ENCODE measurements around the gene ALG6. TPM values are rescaled to one million over a fixed set of nuclear protein-coding genes. Genes with fewer than 3 reads are reported as not detected.

Gene ALG6
- total and polyA plus RNA-seq, 4 donors = 19.2 to 41.4 (median 21.8) TPM

GRCh38 chr1:63322114-63322943 lies 45.1 kb upstream of the ALG6 start, which contains the start of gene FOXD3:
Gene FOXD3, plus strand, starts transcription at chr1:63322567. Its CDS starts 492 bp downstream, at chr1:63323059.
- under 1% methylated on average over 75 of the region's 85 CpGs for WGBS (ENCODE audit: insufficient coverage)
- Histone ChIP-seq H3K27ac (ENCODE audit: low read depth, low read length) (peak within 1 kb of the TSS; percentile 89), H3K4me1 (ENCODE audit: control insufficient read depth, insufficient read depth, low read length) (peaks cover 61% of the 10 kb centered on the region), H3K36me3 (ENCODE audit: control insufficient read depth, insufficient read depth, low read length) (no peaks in the 10 kb centered on the region), H3K9me3 (ENCODE audit: control insufficient read depth, insufficient read depth, low read length) (no peaks in the 10 kb centered on the region), H3K4me3 (ENCODE audit: low read depth, low read length) (peak within 1 kb of the TSS; percentile 46), H3K27me3 (ENCODE audit: control insufficient read depth, insufficient read depth, low read length) (peaks cover 94% of the 10 kb centered on the region)
- peak in 2 of 6 donors; percentile 76 to 77 for DNase-seq (ENCODE audit: low read depth in 4 of 6, low spot score in 6 of 6)

DNA sequence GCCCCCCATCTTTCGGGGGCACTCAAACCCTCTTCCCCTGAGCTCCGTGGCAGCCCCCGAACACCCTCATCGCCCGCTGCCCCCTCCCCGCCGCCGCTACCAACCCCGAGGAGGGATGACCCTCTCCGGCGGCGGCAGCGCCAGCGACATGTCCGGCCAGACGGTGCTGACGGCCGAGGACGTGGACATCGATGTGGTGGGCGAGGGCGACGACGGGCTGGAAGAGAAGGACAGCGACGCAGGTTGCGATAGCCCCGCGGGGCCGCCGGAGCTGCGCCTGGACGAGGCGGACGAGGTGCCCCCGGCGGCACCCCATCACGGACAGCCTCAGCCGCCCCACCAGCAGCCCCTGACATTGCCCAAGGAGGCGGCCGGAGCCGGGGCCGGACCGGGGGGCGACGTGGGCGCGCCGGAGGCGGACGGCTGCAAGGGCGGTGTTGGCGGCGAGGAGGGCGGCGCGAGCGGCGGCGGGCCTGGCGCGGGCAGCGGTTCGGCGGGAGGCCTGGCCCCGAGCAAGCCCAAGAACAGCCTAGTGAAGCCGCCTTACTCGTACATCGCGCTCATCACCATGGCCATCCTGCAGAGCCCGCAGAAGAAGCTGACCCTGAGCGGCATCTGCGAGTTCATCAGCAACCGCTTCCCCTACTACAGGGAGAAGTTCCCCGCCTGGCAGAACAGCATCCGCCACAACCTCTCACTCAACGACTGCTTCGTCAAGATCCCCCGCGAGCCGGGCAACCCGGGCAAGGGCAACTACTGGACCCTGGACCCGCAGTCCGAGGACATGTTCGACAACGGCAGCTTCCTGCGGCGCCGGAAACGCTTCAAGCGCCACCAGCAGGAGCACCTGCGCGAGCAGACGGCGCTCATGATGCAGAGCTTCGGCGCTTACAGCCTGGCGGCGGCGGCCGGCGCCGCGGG lies 44.2 kb upstream of the ALG6 start:
- Histone ChIP-seq H3K4me3 (ENCODE audit: low read depth, low read length) (peak overlapping the region; percentile 46), H3K27me3 (ENCODE audit: control insufficient read depth, insufficient read depth, low read length) (peaks cover 94% of the 10 kb centered on the region), H3K9me3 (ENCODE audit: control insufficient read depth, insufficient read depth, low read length) (no peaks in the 10 kb centered on the region), H3K27ac (ENCODE audit: low read depth, low read length) (peak overlapping the region; percentile 87), H3K36me3 (ENCODE audit: control insufficient read depth, insufficient read depth, low read length) (no peaks in the 10 kb centered on the region), H3K4me1 (ENCODE audit: control insufficient read depth, insufficient read depth, low read length) (peaks cover 55% of the 10 kb centered on the region)
- peak in 2 of 6 donors; percentile 70 to 73 for DNase-seq (ENCODE audit: low read depth in 4 of 6, low spot score in 6 of 6)
- under 1% methylated on average over 103 of the region's 104 CpGs for WGBS (ENCODE audit: insufficient coverage)

DNA sequence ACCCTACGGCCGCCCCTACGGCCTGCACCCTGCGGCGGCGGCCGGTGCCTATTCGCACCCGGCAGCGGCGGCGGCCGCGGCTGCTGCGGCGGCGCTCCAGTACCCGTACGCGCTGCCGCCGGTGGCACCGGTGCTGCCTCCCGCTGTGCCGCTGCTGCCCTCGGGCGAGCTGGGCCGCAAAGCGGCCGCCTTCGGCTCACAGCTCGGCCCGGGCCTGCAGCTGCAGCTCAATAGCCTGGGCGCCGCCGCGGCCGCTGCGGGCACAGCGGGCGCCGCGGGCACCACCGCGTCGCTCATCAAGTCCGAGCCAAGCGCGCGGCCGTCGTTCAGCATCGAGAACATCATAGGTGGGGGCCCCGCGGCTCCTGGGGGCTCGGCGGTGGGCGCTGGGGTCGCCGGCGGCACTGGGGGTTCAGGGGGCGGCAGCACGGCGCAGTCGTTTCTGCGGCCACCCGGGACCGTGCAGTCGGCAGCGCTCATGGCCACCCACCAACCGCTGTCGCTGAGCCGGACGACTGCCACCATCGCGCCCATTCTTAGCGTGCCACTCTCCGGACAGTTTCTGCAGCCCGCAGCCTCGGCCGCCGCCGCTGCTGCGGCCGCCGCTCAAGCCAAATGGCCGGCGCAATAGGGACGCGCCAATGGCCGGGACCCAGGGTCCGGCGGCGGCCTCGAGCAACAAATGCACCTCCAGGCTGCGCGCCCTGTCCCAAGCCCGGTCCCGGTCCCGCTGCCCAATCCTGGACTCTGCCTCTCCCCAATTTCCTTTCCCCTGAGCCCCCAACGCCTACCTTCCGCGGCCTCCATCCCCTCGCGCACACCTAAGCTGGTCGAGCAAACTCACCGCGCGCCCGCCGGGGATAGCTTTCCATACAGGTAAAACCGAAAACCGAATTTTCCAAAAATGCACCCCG lies 43.3 kb upstream of the ALG6 start:
- DNase-seq (ENCODE audit: low read depth in 4 of 6, low spot score in 6 of 6) = peak in 2 of 6 donors; percentile 32 to 40
- H3K4me3 ChIP-seq (ENCODE audit: low read depth, low read length) = peak overlapping the region; percentile 37
- peaks cover 48% of the 10 kb centered on the region for H3K4me1 ChIP-seq (ENCODE audit: control insufficient read depth, insufficient read depth, low read length)
- no peaks in the 10 kb centered on the region for H3K36me3 ChIP-seq (ENCODE audit: control insufficient read depth, insufficient read depth, low read length)
- H3K9me3 ChIP-seq (ENCODE audit: control insufficient read depth, insufficient read depth, low read length) = no peaks in the 10 kb centered on the region
- peaks cover 94% of the 10 kb centered on the region for H3K27me3 ChIP-seq (ENCODE audit: control insufficient read depth, insufficient read depth, low read length)
- H3K27ac ChIP-seq (ENCODE audit: low read depth, low read length) = peak overlapping the region; percentile 60
- WGBS (ENCODE audit: insufficient coverage) = under 1% methylated on average over 103 of the region's 114 CpGs

DNA sequence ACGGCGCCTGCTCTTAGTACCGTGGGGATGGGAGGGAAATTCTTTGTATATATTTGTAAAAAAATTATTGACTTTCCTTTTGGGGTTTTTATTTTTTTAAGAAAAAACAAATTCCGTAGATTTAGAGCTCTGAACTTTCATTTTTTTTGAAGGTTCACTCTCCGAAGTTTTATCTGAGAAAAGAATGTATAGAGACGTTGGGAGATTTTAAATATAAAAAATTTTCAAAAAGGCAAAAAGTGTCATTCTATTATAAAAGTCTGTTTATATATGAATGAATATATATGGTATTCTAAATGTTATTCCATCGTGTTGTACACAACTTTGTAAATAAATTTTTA lies 42.7 kb upstream of the ALG6 start:
- Histone ChIP-seq H3K36me3 (ENCODE audit: control insufficient read depth, insufficient read depth, low read length) (no peaks in the 10 kb centered on the region), H3K27ac (ENCODE audit: low read depth, low read length) (peak overlapping the region; percentile 60), H3K27me3 (ENCODE audit: control insufficient read depth, insufficient read depth, low read length) (peaks cover 94% of the 10 kb centered on the region), H3K4me1 (ENCODE audit: control insufficient read depth, insufficient read depth, low read length) (peaks cover 49% of the 10 kb centered on the region), H3K9me3 (ENCODE audit: control insufficient read depth, insufficient read depth, low read length) (no peaks in the 10 kb centered on the region), H3K4me3 (ENCODE audit: low read depth, low read length) (peak overlapping the region; percentile 37)
- no peak for DNase-seq (ENCODE audit: low read depth in 4 of 6, low spot score in 6 of 6)
- WGBS (ENCODE audit: insufficient coverage) = no CpG with 5 or more reads among the region's 7 CpGs

DNA sequence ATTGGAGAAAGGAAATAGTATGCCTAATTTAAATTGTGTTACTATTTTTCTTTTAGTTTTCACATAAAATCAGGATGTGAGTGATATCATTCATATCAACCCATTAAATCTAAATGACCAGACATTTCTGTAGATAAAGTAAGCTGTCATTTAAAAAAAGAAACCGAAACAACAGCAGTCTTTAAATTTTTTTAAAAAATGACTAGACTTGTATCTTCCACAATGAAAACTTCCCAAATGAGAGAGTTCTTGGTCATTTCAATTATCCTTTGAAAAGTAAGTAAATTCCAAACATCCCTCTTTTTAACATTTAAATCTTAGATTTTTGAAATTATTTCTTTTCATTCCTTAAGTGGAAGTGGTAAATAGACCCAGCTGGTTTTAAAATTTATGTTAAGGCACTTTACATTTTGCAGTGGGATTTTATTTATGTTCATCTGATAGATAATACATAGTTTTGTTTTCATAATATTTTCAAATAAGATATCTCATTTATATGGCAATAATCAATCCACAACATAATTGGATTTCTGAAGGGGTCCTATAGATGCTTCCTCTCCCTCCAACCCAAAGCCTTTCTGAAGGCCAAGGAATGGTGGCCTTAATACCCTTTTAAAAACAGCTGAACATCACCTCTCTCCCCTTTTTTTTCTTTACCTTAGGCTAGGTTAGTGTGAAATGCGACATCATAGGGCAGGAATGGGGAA lies 42.0 kb upstream of the ALG6 start:
- H3K4me1 ChIP-seq (ENCODE audit: control insufficient read depth, insufficient read depth, low read length) = peaks cover 49% of the 10 kb centered on the region
- H3K4me3 ChIP-seq (ENCODE audit: low read depth, low read length) = peak overlapping the region; percentile 37
- WGBS (ENCODE audit: insufficient coverage) = no CpG with 5 or more reads among the region's 2 CpGs

GRCh38 chr1:63326106-63326472 lies 41.3 kb upstream of the ALG6 start:
- Histone ChIP-seq H3K36me3 (ENCODE audit: control insufficient read depth, insufficient read depth, low read length) (no peaks in the 10 kb centered on the region), H3K4me3 (ENCODE audit: low read depth, low read length) (peak overlapping the region; percentile 37)

More for the DNA sequence above, 42.0 kb upstream of the ALG6 start:
- H3K27ac ChIP-seq (ENCODE audit: low read depth, low read length) = peak overlapping the region; percentile 60
- DNase-seq (ENCODE audit: low read depth in 4 of 6, low spot score in 6 of 6) = peak in 2 of 6 donors; percentile 36 to 44
- H3K36me3 ChIP-seq (ENCODE audit: control insufficient read depth, insufficient read depth, low read length) = no peaks in the 10 kb centered on the region
- no peaks in the 10 kb centered on the region for H3K9me3 ChIP-seq (ENCODE audit: control insufficient read depth, insufficient read depth, low read length)
- peaks cover 94% of the 10 kb centered on the region for H3K27me3 ChIP-seq (ENCODE audit: control insufficient read depth, insufficient read depth, low read length)

DNA sequence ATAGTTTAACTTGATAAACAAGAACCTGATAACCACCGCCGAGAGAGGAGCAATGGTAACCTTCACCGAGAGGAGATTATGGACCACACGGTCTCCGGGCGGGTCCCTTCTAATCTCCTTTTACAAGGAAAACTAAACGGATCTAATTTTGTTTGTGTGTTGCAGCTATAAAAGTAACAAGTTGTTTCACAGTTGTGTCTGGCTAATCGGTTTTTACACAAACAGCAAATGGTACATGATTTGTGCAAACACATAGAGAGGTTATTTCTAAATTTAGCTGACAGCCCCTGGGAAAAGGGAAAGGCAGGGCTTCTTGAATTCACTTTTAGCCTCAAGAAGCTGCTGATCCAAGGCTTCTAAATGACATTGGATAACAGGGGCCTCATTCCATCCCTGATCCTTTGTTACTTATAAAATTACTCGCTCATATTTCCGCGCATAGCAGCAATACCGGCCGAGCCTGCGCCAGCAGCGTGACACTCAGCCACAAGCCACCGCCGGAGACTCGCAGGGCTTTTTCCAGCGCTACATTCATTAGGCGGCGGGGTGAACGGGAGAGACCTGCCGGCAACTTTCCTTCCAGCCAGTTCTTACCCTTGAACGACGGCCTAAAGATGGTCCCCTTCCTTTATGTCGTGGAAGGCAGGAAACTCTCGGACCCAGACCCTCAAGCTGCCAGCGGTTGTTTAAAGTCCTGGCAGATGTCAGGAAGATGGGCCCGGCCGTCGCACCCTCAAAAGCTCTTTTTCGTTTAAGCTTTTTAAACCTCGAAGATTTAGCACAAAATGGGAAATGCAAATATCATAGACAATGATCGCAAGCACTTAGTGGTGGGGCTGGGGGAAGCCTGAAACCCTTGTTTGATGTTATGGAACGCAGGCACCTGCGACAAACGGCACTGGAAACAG lies 40.7 kb upstream of the ALG6 start:
- DNase-seq (ENCODE audit: low read depth in 4 of 6, low spot score in 6 of 6) = peak in 2 of 6 donors; percentile 67 to 69
- H3K27me3 ChIP-seq (ENCODE audit: control insufficient read depth, insufficient read depth, low read length) = peaks cover 92% of the 10 kb centered on the region
- H3K27ac ChIP-seq (ENCODE audit: low read depth, low read length) = peak overlapping the region; percentile 80
- peak overlapping the region; percentile 37 for H3K4me3 ChIP-seq (ENCODE audit: low read depth, low read length)
- H3K4me1 ChIP-seq (ENCODE audit: control insufficient read depth, insufficient read depth, low read length) = peaks cover 42% of the 10 kb centered on the region
- 2% methylated on average over 30 of the region's 37 CpGs for WGBS (ENCODE audit: insufficient coverage)
- H3K9me3 ChIP-seq (ENCODE audit: control insufficient read depth, insufficient read depth, low read length) = no peaks in the 10 kb centered on the region
- H3K36me3 ChIP-seq (ENCODE audit: control insufficient read depth, insufficient read depth, low read length) = no peaks in the 10 kb centered on the region

More at GRCh38 chr1:63326106-63326472, 41.3 kb upstream of the ALG6 start:
- DNase-seq (ENCODE audit: low read depth in 4 of 6, low spot score in 6 of 6) = no peak
- H3K9me3 ChIP-seq (ENCODE audit: control insufficient read depth, insufficient read depth, low read length) = no peaks in the 10 kb centered on the region
- peaks cover 94% of the 10 kb centered on the region for H3K27me3 ChIP-seq (ENCODE audit: control insufficient read depth, insufficient read depth, low read length)
- peaks cover 48% of the 10 kb centered on the region for H3K4me1 ChIP-seq (ENCODE audit: control insufficient read depth, insufficient read depth, low read length)
- peak overlapping the region; percentile 80 for H3K27ac ChIP-seq (ENCODE audit: low read depth, low read length)
- 4% methylated on average over 15 of the region's 20 CpGs for WGBS (ENCODE audit: insufficient coverage)
